Stromal cell of bone marrow (primary cell): ENCODE measurements around the gene KLK11.

Experiments used
- DNase-seq: peaks from one replicate; pipeline ENCODE4 v3.0.0-alpha.2; 2012; ENCODE audit warnings: low read depth

KLK11 gene, protein sequence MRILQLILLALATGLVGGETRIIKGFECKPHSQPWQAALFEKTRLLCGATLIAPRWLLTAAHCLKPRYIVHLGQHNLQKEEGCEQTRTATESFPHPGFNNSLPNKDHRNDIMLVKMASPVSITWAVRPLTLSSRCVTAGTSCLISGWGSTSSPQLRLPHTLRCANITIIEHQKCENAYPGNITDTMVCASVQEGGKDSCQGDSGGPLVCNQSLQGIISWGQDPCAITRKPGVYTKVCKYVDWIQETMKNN

DNA sequence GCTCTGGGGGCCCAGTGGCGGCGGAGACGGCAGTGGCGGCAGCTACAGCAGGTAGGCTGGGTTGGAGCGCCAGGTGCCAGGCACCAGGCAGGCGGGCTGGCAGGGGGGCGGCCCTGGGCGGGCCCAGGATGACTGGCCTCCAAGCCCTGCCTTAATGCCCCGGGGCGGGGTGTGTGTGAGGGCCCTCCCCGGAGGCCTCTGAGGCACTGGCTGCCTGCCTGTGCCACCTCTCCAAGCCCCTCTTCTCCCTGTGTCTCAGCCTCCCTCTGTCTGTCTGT is at the start of gene KLK11:
TSS of gene KLK11 (minus strand) at position 63 of the 278 bp plus-strand sequence. CDS start 985 bp downstream, outside the sequence.
- no peak for DNase-seq

DNA sequence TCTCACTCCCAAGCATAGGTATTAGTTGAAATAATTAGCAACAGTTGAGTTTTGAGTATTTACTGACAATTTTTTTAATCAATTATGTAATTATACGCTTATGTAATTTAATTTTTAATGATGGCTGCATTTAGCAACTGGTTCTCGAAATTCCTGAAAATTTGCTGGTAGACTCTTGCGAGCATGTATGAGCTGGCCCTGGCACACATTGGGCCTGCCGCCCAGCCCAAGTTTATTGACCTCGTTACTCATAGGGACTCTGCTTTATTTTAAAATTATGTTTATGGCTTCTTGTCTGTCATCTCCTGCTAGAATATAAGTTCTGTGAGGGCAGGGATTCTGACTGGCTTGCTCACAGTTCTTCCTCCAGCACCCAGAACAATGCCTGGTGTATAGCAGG is 49.6 kb upstream of the KLK11 start:
- no peak for DNase-seq

DNA sequence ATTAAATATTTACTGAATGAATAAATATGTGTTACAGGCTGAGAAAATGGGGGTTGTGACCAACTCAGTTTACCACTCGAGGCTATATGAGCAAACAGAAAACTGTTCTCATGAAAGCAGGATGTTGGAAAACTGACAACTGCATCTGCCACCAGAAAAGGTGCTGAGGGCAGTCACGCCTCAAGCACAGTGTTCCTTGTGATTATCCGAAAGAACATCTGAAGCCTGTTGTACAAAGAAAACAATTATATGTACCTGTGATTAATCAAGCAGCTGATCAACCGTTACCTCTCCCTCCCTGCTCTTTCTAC is 44.6 kb upstream of the KLK11 start:
- DNase-seq, result no peak

DNA sequence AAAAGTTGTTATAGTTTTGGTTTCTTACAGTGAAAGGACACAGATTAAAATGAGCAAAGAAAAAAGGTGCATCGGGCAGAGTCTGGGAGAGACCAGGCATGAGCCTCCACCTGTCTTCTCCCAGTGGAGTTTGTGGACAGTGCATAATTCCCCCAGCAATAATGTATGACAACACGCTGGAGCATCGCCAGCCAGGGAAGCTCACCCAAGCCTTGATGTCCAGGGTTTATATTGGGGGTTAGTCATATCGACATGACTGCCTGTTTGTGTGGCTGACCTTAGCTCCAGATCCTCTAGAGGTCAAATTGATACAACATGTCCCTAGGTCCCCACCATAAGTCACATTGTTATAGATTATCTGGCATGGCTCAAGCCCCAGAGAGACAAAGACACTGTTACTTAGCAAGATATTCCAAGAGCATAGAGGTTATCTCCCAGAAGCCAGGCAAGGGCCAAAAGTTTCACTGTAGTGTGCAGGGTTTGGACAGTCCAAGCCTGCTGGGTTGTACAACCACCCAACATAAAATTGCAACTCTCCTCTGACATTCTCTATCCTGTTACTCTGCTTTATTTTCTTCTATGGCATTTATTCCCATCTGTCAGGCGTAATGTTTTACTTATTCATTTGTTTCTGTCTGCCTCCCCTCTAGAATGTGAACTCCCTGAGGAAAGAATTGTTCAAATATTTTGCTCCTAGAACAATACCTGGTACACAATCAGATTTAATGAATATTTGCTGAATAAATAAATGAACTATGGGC is 44.1 kb upstream of the KLK11 start:
- DNase-seq, result no peak

DNA sequence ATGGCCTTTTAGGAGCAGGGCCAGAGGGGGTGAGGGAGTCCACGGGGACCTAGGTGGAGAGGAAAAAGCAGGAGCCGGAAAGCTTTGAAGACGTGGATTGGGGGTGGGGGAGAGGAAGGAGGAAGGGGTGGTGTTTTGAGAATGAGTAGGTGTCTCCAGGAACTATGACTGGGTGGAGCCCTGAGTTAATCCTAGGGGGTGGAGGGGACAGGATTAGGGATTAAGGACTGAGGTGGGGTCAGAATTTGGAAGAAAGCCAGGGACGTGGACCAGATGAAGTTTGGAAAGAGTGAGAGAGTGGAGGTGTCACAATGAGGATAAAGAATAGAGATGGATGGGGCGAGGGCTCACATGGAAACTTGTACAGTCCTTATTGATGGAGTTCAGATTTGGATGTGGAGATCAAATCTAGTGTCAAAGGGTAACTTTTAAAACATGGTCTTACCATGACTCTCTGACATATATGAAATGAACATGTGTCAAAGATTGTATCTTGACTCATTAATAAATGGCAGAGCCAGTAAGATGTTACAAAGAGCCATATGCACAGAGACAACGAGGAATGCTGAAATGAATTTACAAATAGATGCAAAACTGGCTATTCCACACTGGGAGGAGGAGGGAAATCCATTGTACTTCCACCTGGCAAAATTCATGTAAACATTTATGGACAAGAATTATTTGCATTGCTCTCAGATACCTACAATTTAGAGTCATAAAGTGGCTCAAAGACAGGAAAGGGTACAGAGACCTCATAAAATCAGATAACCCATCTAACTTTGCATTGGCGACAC is 40.2 kb upstream of the KLK11 start:
- no peak for DNase-seq

DNA sequence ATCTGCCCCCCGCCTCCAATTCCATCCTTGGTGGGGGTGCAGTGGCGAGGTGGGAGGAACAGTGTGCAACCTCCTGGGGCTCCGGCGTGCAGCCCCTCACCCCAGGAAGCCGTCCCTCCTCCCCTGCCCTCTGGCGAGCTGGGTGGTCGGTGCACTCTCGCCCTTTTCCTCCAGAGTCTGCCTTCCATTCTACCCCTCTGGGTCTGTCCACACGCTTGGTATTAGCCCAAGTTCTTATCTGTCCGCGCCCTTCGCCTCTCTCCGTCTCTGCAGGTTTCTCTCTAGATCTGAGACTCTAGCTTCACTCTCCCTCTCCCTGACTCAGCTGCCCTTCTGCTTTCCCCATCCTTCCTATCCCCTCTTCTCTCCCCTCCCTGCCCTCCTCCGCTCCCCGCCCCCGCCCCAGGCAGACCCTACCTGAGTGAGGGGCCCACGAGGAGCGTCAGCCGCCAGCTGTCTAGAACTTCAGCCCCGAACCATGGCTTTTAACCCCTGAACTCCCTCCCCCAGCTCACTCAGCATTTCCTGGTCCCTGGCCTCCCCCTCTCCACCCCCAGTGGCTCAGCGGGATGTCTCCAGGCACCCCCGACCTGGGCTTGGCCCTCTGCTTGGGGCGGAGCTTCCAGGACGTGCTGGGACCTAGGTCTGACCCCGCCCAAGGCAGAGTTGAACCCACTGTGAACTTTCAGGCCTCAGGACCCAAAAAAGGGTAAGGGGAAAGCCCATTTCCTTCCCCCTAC is 39.0 kb upstream of the KLK11 start:
- DNase-seq, result no peak

DNA sequence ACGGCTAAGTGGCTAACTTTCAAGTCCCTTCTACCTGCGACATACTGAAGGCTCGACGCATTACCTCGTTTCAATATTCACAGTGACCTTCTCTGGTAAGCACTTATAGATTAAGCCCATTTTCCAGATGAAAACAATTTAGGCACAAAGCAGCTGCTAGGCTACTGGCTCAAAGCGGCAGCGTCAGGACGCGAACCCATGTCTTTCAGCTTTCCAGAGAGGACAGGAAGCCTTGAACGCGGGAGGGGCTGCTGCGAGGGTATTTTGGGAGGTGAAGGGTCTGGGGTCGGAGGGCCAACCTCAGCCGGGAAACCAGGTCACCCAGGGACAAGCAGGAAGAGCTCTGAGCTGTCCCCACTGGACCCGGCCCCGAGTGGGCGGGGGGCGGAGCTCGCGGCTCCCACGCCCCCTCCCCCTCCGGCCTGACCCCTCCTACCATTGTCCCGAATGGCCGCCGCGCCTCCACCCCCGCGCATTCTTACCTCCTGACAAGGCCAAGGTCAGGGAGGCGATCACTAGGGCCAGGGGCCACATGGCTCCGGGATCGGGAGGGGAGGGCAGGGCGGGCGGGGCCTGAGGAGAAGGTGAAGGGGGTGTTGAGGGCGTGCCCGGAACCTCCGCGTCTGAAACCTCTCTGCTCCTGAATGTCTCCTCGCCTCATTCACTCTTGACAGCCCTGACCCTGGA is 38.3 kb upstream of the KLK11 start, which contains the start of gene KLK13:
TSS of gene KLK13 (minus strand) at position 559 of the 687 bp plus-strand sequence. CDS start at position 534, 25 bp downstream.
- DNase-seq, result no peak

DNA sequence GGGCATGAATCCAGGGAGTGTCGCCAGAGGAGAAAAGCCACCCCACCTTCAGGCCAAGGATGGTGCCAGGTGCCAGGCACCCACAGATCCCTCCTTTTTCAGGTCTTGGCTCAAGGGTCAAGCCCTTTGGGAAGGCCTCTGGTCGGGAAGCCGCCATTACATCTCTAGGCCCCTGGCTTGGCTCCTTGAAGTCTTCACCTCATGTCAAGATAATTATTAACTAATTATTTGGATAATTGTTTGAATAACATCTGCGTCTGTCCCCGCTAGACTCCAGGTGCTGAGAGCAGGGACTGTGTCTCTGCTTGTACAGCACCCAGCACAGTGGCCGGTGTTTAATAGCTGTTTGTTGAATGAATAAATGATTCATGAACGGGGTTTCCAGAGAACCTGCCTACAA is 37.2 kb upstream of the KLK11 start:
- DNase-seq, result no peak

DNA sequence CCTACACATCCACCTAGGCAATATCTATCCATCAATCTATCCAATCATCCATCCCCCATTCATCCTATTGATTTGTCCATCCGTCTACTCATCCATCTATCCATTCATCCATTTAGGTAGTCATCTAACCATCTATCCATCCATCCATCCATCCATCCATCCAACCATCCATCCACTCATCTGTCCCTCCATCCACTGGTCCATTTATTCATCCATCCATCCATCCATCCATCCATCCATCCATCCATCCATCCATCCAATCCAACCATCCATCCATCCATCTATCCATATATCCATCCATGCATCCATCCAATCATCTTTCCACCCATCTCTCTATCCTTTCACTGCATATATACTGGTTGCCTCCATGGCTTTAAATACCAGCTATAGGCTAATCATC is 34.6 kb upstream of the KLK11 start:
- no peak for DNase-seq

DNA sequence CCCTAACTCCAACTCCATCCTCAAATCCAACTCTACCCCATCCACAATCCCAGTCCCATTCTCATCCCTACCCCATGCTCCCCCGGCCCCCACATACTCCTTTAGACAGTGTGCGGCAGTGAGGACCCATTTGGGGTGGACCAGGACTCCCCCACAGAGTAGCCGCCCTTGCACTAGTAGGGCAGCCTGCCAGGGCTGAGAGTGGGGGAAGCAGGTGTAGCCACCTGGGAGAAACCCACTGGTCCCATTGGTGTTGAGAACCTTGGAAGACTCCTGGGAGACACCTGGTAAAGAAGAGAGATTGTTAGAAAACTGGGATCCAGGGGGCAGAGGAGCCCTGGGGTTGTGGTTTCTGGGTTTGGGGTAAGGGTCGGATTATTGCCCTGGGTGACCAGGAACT is 33.9 kb upstream of the KLK11 start:
- DNase-seq, result no peak

DNA sequence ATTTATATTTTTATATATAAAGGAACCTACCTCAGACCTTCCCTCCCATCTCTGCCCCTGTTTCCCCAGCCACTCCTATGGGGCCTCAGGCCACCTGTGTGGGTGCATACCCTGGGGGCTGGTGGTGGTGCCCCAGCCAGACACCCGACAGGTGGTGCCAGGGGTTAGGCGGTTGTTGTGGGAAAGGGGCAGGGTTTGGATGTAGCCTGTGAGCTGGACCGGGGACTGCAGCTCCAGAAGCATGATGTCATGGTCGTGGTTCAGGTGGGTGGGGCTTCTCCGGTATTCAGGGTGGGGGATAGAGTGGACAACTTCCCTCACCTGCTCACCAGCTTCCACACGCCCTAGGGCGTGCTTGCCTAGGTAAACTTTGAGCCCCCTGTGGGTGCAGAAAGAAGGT is 33.3 kb upstream of the KLK11 start:
- DNase-seq, result no peak

DNA sequence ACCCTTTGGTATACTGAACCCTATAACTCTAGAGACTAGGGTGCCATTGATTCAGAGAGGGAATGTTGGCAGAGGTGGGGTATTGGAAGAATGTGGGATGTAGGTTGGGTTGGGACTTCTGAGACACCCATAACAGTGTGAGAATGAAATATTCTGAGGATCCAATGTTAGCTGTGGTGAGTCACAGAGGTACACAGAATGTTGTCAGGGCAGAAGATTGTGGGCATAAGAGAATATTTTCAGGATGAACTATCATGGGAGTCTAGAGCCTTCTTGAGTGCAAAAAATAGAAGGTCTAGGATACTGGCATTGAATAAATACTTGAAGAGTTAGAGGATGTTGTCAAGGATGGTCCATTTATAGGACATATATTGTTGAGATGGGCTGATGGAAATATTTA is 29.4 kb upstream of the KLK11 start:
- DNase-seq, result no peak

DNA sequence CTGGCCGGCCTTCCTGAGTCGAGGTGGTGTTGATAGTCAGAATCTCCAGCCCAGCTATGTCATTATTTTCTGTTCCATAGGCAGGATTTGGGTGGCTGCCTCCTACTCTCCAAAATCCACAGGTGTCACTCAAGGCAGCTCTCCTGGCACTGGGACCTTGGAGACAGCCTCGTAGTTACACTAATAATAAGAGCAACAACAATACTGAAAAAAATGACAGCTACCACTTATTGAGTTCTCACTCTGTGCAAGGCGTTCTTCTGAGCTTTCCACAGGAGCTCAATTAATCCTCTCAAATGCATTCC is 20.6 kb upstream of the KLK11 start:
- DNase-seq, result no peak

DNA sequence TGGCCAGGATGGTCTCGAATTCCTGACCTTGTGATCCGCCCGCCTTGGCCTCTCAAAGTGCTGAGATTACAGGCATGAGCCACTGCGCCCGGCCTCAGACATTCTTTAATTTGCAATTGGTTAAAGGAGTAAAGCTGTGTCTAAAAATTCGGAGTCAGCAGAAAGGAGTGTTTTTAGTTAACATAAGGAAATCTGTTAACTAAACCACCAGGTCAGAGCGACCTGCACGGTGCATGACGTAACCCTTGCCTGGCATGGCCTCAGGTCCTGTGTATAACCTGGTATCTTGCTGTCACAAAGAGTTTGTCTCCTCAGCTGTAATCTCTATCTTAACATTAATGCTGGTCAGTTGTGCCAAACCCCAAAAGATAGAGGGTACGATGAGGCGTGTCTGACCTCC is 17.9 kb upstream of the KLK11 start:
- no peak for DNase-seq

DNA sequence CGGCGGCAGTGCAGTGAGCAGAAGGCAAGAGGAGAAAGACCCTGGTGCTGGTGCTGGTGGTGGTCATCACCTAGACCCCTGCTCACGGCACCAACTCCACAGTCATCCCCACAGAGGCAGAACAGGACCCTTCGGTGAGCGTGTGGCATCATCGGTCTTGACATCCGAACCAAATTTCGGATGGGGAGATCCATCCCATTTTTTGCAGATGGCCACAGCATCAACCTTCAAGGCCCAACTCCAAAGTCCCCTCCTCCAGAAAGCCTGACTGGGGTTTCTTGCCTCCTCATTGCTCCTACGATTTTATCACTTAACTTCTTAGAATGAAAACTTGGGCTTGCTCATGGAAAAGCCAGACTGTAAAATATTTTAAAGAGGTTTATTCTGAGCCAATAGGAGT is 17.1 kb upstream of the KLK11 start:
- no peak for DNase-seq

DNA sequence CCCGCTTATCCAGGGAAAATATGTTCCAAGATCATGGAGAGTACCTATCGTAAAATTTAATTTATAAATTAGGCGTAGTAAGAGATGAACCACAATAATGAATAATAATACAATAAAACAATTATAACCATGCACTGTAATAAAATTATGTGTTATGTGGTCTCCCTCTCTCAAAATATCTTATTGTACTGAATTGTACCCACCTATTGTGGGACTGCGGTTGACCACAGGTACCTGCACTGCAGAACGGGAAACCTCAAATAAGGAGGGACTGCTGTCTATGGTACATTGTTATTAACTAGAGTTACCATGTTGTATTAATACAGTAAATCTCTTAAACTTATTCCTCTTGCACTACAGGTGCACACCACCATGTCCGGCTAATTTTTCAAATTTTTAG is 13.7 kb upstream of the KLK11 start:
- no peak for DNase-seq

DNA sequence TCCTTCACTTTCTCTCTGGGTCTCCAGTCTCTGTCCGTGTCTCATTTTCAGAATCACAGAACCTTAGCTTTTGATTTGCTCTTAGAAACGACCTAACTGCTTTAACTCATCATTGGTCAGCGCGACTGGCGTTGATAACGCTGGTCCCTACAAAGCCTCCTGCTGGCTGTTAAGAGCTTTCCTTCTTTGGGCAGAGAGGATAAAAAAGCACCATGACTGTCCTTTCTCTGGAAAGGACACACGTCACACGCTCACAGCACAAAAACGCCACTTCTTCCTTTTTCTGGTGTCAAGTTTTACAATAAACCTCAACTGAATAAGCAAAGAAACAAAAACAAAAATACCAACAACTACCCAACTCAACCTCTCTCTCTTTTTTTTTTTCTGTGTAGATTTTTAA is 10.1 kb upstream of the KLK11 start:
- DNase-seq, result no peak

DNA sequence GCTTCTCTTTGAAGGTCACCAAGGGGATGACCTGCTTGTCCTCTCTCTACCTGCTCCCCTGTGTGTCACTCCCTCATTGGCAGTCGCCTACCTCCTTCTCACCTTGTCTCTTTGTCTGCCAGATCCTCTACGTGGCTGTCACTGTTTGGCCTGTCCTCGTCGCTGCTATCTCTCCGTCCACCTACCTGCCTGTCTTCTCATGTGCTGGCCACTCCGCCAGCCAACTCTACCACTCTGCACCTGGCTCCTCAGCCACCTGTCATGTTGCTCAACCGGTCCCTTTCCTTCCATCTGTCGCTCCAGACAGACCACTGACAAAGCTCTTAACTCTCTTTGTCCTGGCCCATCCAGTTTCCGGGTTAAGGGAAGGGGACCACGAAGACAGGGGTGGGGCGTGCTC is 8.3 kb upstream of the KLK11 start, which contains the start of gene KLK12:
TSS of gene KLK12 (minus strand) at position 299 of the 400 bp plus-strand sequence. CDS start 381 bp downstream, outside the sequence.
- no peak for DNase-seq

DNA sequence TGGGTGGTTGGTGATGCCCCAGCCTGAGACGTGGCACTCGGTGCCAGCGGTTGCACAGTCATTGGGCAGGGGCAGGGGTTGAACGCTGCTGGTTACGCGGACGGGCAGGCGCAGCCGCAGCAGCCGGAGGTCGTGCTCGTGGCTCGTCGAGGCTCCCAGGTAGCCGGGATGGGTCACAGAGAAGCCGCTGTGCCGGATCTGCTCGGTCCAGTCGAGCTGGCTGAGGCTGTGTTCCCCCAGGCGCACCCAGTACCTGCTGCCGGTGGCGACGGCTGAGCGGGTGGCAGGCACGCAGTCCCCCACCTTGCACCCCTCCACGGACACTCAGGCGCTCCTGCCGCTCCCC is 5.4 kb upstream of the KLK11 start:
- no peak for DNase-seq

DNA sequence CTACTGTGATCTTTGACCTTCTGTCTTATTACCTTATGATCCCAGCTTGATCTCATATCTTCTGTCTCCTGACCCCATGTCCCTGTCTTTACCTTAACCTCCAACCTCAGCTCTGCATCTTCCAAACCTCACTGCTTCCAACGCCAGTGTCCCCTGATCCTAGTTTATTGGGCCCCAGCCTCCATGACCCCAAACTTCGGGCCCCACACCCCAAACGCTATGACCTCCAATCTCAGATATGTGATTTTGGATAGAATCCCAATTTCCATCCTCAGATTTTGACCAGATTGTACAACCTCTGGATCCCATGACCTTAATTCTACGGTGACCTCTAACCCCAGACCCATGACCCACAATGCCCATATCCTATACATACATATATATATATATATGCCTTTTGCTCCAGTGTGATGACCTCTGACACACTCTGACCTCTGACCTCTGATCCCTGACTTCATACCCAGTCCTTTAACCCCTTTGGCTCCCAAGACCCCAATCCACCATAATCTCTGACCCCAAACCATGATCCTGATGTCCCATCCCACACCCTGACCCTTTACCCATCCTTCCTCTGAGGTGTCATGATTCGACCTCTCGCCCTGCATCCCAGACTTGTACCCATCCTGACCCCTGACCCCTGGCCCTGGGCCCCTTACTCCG is 4.9 kb upstream of the KLK11 start:
- DNase-seq, result no peak

DNA sequence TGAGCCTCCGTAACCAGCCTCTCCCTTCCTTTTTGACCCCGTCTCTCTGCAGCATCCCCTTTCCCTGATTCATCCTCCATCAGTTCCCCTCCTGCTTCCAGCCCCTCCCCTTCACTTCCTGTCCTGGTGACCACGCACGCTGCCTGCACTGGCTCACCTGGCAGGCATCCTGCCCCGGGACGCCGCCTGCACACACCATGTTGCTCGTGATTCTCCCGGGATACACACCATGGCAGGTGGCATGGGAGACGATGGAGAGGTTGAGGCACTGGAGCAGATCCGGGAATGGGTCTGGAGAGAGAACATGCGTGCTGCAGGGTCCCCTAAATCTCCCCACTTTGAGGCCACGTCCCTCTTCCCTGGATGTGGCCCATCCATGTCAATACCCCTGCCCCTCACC is 4.2 kb upstream of the KLK11 start:
- no peak for DNase-seq

DNA sequence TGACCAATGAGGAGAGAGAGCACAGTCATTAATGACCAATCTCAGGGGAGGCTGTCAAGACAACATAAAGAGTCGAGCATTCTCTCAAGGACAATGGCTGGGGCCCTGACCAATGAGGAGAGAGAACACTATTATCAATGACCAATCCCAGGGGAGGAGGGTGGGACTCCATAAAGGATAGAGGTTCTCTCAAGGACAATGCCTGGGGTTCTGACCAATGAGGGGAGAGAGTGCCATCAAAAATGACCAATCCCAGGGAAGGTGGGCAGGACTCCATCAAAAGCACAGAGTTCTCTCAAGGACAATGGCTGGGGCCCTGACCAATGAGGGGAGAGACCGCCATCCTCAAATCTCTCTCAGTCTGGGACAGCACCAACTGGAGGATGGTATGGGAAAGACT is 3.3 kb upstream of the KLK11 start:
- DNase-seq, result no peak
